Stimulated activated CD4-positive, alpha-beta T cell treated with anti-CD3 and anti-CD28 coated beads, TNF-alpha, amount 100 ng/mL, for 1 hour (primary cell): Measurements from ENCODE around the gene SPATA9.

Source experiments
- DNase-seq, 3 donors: peaks; one replicate each; pipeline ENCODE4 v3.0.0-alpha.2; 2020; ENCODE audit warnings: low read depth in 3 of 3, low spot score in 1 of 3

SPATA9 gene

DNA sequence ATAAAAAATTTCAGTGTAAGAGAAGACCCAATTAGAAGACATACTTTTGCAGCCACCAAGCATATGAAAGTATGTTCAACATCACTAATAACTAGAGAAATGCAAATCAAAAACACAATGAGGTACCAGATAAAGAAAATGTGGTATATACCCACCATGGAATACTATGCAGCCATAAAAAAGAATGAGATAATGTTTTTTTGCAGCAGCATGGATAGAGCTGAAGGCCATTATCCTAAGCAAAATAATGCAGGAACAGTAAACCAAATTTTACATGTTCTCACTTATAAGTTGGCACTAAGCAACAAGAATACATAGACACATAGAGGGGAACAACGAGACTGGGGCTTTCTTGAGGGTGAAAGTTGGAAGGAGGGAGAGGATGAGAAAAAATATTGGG lies 6.9 kb upstream of the SPATA9 start:
- no peak for DNase-seq

DNA sequence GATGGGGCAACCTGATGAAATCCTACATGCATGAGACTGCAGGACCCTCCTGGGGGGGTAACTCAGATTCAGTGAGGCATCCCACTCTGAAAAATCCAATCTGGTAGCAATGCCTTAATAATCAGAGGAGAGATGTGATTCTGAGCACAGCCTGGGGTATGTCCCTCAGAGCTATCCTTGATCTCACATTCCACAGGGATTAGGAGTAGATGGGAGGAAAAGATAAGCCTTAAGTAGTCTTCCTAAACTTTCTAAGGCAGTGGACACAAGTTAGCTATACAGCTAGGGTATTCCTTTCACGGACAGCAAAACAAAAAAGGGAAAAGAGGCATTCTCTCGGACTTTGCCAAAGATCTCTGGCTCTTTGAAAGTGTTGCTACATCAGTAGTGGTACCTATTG lies 3.9 kb upstream of the SPATA9 start:
- DNase-seq, result no peak

GRCh38 chr5:95684361-95684760 lies 1.6 kb upstream of the SPATA9 start:
- no peak for DNase-seq

DNA sequence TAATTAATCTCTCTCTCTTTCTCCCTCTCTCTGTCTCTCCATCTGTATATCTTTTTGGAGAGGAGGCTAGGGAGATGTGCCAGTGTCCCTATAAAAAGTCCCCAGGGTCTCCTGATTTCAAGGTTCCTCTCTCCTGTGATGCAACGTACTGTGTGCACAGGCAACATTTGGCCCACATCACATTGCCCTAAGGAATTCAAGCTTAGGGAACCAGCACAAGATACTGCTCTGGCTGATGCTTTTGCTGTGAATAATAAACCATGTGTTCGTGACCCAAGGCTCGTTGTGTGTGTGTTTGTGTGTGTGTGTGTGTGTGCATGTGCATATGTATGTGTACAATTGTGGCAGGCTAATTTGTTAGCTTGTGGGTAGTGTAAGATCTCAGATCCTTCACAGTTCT lies 9.7 kb downstream of the SPATA9 start:
- DNase-seq, result no peak

DNA sequence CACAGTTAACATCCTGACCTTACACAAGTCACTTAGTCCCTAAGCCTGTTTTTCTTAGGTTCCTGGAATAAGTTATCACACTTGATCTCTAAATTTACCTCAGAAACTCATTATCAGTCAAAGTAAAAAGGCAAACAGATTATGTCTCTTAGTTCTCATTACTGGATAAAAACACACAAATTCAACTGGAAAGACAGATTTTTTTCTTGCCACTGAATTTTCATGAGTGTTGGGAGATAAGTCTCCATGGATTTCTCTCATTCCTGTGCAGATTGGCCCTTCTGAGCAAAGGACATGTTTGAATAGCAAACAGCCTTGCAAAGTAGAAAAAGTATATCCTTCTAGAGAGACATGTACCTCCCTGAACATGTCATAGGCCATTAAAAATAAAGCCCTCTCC lies 10.2 kb downstream of the SPATA9 start:
- DNase-seq, result no peak

- DNase-seq, result no peak
Observed at GRCh38 chr5:95671826-95672225, 11.0 kb downstream of the SPATA9 start.

GRCh38 chr5:95670568-95670967 lies 12.2 kb downstream of the SPATA9 start:
- no peak for DNase-seq

- no peak for DNase-seq
Observed at GRCh38 chr5:95669985-95670384, 12.8 kb downstream of the SPATA9 start.

GRCh38 chr5:95669540-95669939 lies 13.3 kb downstream of the SPATA9 start:
- no peak for DNase-seq

DNA sequence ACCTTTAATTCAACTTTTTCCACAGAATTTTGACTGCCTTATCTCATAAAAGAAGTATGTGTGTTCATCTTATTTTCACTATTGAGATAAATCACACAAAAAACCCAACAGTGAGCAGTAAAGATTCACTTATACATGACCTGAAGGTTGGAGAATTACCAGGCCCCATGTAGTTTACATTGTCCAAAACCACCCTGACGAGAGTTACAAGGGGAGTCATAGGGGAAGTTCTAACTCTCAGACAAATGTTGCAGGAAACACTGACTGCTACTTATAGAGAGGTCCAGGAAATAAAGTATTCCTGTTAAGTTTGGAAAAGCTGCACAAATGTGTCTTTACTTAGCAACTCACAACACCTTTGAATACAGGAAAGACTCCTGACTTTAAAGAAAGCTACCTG lies 14.1 kb downstream of the SPATA9 start:
- no peak for DNase-seq

DNA sequence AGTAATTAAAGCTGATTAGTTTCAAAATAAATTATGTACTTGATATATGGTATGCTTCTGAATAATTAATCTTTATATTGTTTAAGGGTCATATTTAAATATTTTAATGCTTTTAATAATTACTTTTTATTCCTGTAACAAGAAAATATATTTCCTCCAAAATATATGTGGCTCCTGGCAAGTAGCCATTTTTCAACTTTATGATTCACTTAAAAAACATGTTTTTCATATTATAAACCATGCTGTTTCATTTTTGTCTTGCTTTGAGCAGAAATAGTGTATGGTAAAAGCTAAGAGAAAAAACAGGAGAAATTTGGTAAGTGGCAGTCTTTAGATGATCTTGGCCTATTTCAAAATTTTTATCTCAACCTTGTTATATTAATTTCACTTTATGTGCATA lies 14.6 kb downstream of the SPATA9 start:
- DNase-seq, result no peak

DNA sequence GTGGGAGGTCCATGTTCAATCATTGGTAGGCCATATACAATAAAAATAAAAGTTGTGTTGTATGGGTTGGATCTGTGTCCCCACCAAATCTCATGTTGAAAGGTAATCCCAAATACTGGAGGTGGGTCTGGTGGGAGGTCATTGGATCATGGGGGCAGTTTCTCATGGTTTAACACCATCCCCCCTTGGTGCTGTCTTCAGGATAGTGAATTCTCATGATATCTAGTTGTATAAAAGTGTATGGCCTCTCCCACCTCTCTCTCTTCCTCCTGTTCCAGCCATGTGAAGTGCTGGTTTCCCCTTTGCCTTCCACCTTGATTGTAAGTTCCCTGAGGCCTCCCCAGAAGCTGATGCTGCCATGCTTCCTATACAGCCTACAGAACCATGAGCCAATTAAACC lies 15.1 kb downstream of the SPATA9 start:
- no peak for DNase-seq

GRCh38 chr5:95667061-95667618 lies 15.7 kb downstream of the SPATA9 start:
- no peak for DNase-seq

GRCh38 chr5:95664204-95664786 lies 18.5 kb downstream of the SPATA9 start:
- no peak for DNase-seq

DNA sequence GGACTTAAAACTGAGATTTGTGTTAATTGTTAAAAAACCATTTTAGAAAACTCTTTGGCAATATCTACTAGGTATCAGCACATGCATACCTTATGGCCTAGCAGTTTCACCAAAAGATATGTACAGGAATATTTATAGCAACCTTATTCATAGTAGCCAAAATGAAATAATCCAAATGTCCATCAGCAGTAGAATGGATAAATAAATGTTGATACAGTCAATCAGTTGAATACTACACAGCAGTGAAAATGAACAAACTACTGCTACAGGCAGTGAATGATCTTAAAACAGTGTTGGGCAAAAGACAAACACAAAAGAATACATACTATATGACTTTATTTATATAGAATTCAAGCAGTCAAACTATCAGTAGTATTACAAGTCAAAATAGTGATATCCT lies 19.8 kb downstream of the SPATA9 start:
- DNase-seq, result no peak

- DNase-seq, result no peak
Observed at GRCh38 chr5:95660060-95660459, 22.7 kb downstream of the SPATA9 start.

DNA sequence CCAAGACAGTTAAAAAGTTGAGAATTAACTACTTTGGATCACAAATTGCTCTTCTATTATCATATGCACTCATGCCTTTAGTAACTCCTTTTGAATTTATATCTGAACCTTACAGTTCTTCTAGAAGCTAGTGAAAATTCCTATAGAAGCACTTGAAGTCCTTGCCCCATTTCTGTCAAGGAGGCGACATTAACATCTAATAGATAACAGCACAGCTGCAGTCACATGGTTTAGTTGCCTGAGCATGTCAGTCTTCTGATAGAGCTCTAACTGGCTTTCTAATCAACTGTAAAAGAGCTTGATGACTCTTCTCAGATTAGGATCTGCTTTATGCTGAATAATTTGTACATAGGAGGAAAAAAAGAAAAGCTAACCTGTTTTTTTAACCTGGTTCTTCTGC lies 27.2 kb downstream of the SPATA9 start:
- no peak for DNase-seq

- no peak for DNase-seq
Observed at GRCh38 chr5:95654196-95654595, 28.6 kb downstream of the SPATA9 start.

DNA sequence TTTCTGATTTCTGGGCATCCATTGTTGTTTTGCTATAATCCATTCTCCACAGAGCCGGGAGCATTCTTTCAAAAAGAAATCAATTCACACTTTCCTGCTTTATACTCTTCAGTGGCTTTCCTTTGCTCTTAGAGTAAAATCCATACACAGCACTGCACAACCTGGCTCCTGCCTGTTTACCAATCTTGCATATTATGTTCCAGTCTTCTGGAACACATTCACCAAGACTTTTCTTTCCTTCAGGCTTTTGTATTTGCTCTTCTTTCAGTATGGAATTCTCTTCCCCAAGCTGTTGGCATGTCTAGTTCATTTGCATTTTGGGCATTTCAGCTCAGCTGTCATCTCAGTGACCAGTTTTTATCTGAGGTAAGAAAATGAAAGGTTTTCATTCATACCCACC lies 29.9 kb downstream of the SPATA9 start:
- no peak for DNase-seq

DNA sequence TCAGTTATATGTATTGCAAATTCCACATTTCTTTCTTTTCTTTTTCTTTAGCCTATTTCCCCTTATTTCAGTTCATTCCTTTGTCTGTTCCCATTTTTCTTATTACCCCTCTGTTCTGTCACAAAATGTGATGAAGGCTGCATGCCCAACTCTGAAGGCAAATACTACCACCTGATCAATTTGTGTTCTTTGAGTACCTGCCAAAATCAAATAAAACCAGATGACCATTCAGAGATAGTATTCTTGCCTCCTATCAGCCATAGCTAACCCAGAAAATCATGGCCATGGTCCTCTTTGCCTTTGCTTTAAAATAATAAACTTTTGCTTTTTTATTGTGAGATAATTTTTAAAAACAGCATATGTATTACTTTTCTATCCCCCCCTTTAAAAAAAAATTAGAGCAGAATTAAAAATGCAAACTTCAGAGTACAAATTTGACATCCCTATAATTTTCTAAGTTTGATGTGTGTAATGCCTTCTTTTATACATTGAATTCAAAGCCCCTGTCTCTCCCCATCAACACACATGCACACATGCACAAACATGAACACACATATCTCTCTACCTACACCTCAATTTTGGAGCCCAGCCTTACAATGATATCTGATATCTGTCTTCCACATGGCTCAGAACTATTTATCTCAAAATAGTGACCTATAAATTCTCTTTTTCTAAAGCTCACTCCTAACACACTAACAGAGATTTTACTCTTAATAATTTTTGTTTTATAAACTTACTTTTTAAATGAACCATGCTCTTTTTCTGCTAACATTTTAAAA lies 32.8 kb downstream of the SPATA9 start:
- no peak for DNase-seq

DNA sequence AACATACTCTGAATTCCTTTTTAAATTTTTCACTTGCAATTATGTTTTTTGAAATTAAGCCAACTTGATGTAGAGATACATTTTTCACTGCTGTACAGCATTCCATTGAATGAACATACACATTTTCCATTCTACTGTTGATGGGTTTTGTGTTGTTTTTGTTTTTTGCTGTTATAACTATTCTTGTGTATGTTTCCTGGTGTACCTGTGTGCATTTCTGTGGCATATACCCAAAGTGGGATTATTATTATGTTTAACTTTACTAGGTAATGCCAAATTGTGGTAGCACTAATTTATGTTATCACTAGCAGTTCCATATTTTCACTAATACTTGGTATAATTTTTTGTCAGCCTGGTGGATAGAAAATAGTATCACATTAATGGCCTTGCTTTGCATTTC lies 33.5 kb downstream of the SPATA9 start:
- DNase-seq, result no peak

DNA sequence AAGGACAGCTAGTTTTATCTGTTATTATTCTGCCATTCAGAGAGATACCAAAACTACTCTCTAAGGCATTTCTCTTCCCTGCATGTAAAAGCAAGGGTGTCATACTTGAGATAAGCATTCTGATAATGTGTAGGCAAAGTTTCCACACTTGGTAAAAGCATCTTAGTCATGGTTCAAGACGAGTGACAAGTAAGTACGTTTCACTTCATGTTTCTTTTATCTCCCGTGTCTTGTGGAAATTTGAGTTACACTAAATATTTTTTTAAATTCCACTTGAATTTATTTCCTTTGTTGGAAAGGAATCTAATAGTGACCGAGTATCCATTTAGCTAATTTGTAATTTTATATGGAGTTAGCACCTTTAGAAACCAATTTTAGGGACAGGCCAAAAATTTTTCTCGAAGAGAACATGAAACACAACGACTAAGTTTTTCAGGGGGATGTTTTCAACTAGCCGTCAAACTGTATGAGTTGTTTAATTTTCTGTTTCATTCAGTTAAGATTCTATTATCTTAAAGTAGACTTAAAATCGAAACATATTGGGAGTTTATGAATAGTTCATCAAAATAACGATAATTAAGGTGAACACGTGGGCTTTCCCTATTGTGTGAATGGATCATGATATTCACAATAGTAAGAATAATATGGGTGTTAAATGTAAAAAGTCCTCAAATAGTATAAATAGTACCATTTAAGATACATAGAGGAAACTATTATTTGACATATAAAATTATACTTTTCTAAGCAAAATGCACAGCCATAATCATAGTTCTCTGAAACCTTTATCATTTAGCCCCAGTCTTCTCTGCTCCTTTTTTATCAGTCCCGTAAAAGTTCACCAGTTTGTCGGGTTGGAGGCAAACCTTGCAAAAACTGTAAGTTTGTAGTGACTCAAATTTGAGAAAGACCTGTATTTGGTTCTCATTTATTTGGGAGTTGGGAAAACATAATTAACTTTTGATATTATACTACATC lies 34.6 kb downstream of the SPATA9 start:
- no peak for DNase-seq
